Left lung (tissue), 10 donors: ENCODE results near the gene SLCO4A1. TPM values are rescaled to one million over a fixed set of nuclear protein-coding genes. Genes with fewer than 3 reads are reported as not detected.

ENCODE experiments used
- ATAC-seq: fragments of 200-7000 bp; cut with Tn5 transposase; one replicate; pipeline ENCODE4 v1.9.1; 2020; ENCODE audit warnings: moderate library complexity
- DNase-seq, 4 donors: peaks; one replicate each; pipeline ENCODE4 v3.0.0-alpha.2; 2013 to 2020
- H3K27ac ChIP-seq, 2 donors: fragments of 200-600 bp; sonication (generic) in 1 of 2; one replicate each; pipeline versions ENCODE4 v1.5.0 to v1.8.0; 2020 to 2021
- H3K27me3 ChIP-seq, 2 donors: fragments of 200-600 bp; sonication (generic) in 1 of 2; one replicate each; pipeline versions ENCODE4 v1.5.0 to v1.8.0; 2020 to 2021
- H3K36me3 ChIP-seq, 2 donors: fragments of 200-600 bp; sonication (generic) in 1 of 2; one replicate each; pipeline versions ENCODE4 v1.5.0 to v1.8.0; 2020 to 2021
- H3K4me1 ChIP-seq, 2 donors: fragments of 200-600 bp; one replicate each; pipeline ENCODE4 v1.8.0; 2021
- H3K4me3 ChIP-seq, 2 donors: fragments of 200-600 bp; sonication (generic) in 1 of 2; one replicate each; pipeline versions ENCODE4 v1.5.0 to v1.8.0; 2020 to 2021; ENCODE audit warnings: mild to moderate bottlenecking in 1 of 2
- H3K9me3 ChIP-seq, 2 donors: fragments of 200-600 bp; sonication (generic) in 1 of 2; one replicate each; pipeline versions ENCODE4 v1.5.0 to v1.8.0; 2020 to 2021
- intact Hi-C, 2 donors: fragments of 100-400 bp; cut with DNase I; formaldehyde crosslinking; loops; one replicate each; pipeline versions ENCODE4 v1.11.2 to v1.14.2; 2022
- polyA plus RNA-seq, 6 donors: library from polyadenylated mRNA; unstranded; fragments of 120-200 nt; gene quantifications; one replicate each; pipeline ENCODE4 v1.2.1, GENCODE V29; 2013; ENCODE audit not compliant: insufficient read length in 6 of 6
- total RNA-seq, 2 donors: library from RNA; stranded (reverse); fragmentation: NEBNext Ultra II Directional; extraction: Animal tissue kit (Norgen Biotek cat#: 25700); gene quantifications; one replicate each; pipeline ENCODE4 v1.2.1, GENCODE V29; 2021
- TF ChIP-seq, protein P1 (sequence below), 2 donors: fragments of 200-600 bp; sonication (generic) in 1 of 2; IDR thresholded peaks; one replicate each; pipeline versions ENCODE4 v1.5.0 to v1.8.0; 2021; ENCODE audit warnings: antibody characterized with exemption in 2 of 2
- donor health status: DM: no; HTN: yes; CAD: no.
- donor health status: DM: no; HTN: no; CAD: no.

SLCO4A1 gene
- total and polyA plus RNA-seq, 8 donors = 0.20 to 47.2 (median 0.60) TPM

DNA sequence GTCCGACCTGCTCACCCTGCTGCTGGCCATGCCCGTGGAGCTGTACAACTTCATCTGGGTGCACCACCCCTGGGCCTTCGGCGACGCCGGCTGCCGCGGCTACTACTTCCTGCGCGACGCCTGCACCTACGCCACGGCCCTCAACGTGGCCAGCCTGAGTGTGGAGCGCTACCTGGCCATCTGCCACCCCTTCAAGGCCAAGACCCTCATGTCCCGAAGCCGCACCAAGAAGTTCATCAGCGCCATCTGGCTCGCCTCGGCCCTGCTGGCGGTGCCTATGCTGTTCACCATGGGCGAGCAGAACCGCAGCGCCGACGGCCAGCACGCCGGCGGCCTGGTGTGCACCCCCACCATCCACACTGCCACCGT lies 67.2 kb downstream of the SLCO4A1 start:
- H3K27me3 ChIP-seq = peaks cover 36 to 89% of the 10 kb centered on the region in 2 donors
- H3K9me3 ChIP-seq = no peaks in the 10 kb centered on the region
- H3K27ac ChIP-seq = no peak overlapping the region
- DNase-seq = peak in 1 of 4 donors; percentile 80
- H3K4me1 ChIP-seq = peaks cover 0 to 43% of the 10 kb centered on the region in 2 donors
- ATAC-seq = no peak
- H3K4me3 ChIP-seq = peak overlapping the region in 1 of 2 donors; percentile 52
- TF ChIP-seq, protein P1, sequence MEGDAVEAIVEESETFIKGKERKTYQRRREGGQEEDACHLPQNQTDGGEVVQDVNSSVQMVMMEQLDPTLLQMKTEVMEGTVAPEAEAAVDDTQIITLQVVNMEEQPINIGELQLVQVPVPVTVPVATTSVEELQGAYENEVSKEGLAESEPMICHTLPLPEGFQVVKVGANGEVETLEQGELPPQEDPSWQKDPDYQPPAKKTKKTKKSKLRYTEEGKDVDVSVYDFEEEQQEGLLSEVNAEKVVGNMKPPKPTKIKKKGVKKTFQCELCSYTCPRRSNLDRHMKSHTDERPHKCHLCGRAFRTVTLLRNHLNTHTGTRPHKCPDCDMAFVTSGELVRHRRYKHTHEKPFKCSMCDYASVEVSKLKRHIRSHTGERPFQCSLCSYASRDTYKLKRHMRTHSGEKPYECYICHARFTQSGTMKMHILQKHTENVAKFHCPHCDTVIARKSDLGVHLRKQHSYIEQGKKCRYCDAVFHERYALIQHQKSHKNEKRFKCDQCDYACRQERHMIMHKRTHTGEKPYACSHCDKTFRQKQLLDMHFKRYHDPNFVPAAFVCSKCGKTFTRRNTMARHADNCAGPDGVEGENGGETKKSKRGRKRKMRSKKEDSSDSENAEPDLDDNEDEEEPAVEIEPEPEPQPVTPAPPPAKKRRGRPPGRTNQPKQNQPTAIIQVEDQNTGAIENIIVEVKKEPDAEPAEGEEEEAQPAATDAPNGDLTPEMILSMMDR (IDR thresholded peaks at IDR 0.05) = no peak
- intact Hi-C loops = no loop called here
- no peaks in the 10 kb centered on the region for H3K36me3 ChIP-seq

DNA sequence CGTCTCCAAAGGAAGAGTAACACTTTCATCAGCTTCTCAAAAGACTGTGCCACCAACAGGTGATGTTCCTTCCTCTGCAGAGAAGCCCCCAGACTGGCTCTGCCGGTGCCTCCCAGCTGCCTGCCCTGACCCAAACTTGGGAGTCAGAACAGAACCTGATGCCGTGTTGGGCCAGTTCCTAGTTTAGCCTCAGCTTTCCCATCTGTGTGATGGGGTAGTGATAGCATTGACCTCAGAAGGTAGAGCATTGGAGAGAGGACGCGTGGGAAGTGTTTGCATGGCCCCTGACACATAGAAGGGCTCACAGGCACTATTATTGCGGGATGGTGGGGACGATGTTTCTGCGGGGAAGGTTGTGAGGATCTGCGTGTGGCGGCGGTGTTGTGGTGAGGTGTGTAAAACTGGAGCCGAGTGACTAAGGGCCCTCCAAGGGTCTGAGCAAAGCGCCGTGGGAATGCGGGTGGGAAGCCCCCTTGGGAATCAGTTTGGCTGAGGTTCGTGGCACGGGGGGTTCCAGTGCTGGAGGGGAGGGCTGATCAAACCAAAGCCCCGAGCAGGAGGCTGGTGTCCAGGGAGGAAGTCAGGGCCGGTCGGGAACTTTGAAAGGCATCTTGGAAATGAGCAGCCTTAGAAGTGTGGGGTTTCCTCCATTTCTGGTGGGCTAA lies 68.0 kb downstream of the SLCO4A1 start:
- peak in 1 of 4 donors; percentile 56 for DNase-seq
- intact Hi-C loops = no loop called here
- Histone ChIP-seq H3K36me3 (no peaks in the 10 kb centered on the region), H3K27me3 (peaks cover 36 to 80% of the 10 kb centered on the region in 2 donors), H3K27ac (no peak overlapping the region), H3K4me3 (peak overlapping the region in 1 of 2 donors; percentile 52), H3K4me1 (peaks cover 0 to 35% of the 10 kb centered on the region in 2 donors), H3K9me3 (no peaks in the 10 kb centered on the region)
- TF ChIP-seq, protein P1 (IDR thresholded peaks at IDR 0.05) = no peak
- ATAC-seq = no peak

DNA sequence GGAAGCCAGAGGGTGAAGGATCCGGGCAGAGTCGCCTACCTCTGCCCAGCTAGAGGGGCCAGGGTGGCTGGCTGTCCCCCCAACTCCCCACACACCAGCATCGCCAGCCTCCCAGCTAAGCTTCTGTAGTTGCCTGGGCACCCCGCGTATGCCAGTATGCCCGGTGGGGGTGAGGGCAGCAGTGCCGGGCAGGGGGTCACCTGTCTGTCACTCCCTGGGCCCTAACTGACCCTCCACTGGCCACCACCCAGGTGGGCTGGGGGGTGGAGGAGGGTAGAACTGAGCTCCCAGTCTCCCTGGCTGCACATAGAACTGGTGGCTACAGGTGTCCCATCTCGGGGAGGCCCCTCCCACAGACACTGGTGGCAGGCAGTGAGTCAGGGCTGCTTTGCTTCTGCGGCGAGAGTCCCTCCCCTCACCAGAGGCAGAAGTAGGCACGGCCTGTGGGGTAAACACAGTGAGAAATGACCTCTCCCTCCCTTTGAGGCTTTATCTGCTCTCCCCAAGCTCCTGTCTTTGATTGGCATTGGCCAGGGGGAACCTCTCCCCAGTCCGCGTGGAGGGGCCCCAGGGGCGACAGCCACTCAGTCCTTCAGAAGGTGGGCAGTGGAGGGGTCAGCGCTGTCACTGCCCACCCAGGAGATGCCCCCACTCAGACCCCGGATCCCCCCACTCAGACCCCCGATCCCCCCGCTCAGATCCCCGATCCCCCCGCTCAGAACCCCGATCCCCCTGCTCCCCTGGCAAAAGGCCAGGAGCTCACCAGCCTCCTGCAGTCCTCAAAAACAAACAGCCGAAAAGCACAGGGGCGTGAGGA lies 68.8 kb downstream of the SLCO4A1 start:
- TF ChIP-seq, protein P1 (IDR thresholded peaks at IDR 0.05) = no peak
- Histone ChIP-seq H3K27me3 (peaks cover 36 to 76% of the 10 kb centered on the region in 2 donors), H3K36me3 (no peaks in the 10 kb centered on the region), H3K27ac (no peak overlapping the region), H3K4me3 (peak overlapping the region in 1 of 2 donors; percentile 52), H3K4me1 (peaks cover 0 to 35% of the 10 kb centered on the region in 2 donors), H3K9me3 (no peaks in the 10 kb centered on the region)
- ATAC-seq = no peak
- intact Hi-C loops = no loop called here
- DNase-seq = peak in 1 of 4 donors; percentile 85

DNA sequence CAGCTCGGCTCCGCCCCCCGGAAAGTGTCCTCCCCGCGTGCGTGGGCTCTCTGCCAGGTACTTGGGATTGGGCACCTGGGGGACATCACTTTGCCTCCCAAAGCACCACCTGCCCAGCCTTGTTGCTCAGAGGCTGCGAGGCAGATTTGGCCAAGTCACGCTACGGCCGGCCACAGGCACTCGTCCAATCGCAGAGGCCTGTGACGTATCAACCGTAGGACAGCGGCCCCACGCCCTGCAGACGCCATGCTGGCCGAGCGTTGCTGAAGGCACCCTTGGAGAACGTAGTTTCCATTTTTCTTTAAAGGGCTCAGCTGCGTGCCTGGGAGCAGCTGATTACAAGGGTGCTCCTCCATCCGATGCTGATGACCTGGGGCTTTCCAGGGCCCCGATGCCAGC lies 69.4 kb downstream of the SLCO4A1 start:
- Histone ChIP-seq H3K27me3 (peaks cover 36 to 76% of the 10 kb centered on the region in 2 donors), H3K27ac (no peak overlapping the region), H3K36me3 (no peaks in the 10 kb centered on the region), H3K4me1 (peaks cover 0 to 35% of the 10 kb centered on the region in 2 donors), H3K9me3 (no peaks in the 10 kb centered on the region), H3K4me3 (no peak overlapping the region)
- TF ChIP-seq, protein P1 (IDR thresholded peaks at IDR 0.05) = no peak
- intact Hi-C loops = no loop called here
- DNase-seq (peak in 1 of 4 donors; percentile 67), ATAC-seq (no peak)

DNA sequence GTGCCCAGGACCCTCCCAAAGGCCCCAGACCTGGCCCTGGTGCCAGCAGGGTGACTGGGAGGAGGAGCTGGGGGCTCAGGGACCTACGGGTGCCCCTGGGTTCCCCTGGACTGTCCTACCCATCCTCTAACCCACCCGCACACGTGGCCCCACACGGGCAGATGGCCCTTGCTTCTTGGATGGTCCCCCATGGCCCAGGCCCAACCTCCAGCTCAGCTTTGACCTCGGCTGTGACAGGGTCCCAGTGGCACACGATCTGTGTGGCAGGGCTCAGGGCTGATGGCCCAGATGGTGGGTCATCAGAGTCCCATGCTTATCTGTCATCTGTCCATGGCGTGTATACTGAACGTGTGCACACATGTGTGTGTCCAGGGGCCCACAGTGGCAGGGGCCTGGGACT lies 70.3 kb downstream of the SLCO4A1 start:
- no peak for ATAC-seq
- Histone ChIP-seq H3K27me3 (peaks cover 35 to 76% of the 10 kb centered on the region in 2 donors), H3K9me3 (no peaks in the 10 kb centered on the region), H3K4me1 (peaks cover 0 to 35% of the 10 kb centered on the region in 2 donors), H3K27ac (no peak overlapping the region), H3K36me3 (no peaks in the 10 kb centered on the region), H3K4me3 (no peak overlapping the region)
- peak in 1 of 4 donors; percentile 56 for DNase-seq
- intact Hi-C loops = no loop called here
- TF ChIP-seq, protein P1 (IDR thresholded peaks at IDR 0.05) = no peak
